Measurements from ENCODE around the gene TPM3.

DNA sequence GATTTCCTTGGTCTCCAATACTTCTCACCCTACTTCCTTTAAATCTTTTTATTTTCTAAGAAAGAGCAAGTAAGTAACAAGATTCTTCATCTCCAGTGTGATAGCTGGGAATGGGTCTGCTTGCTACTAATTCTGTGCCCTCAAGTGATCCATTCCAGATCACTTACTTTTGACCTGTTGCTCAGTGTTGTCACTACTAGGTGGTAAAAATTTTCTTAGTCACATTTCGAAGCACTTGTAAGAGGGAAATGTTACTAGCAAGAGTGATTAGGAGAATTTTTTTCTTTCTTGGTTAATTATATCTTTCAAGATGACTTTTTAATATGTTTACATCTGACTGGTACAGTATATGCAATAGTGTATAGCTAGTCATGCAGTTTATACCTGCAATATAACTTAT, 31.0 kb upstream of the TPM3 start:
- TF ChIP-seq E2F6 (IDR thresholded peaks at IDR 0.05) (no peak), TBP (IDR thresholded peaks at IDR 0.05; ENCODE audit: low read depth, low read length) (no peak), YY1 (IDR thresholded peaks at IDR 0.05; ENCODE audit: low read depth, low read length) (no peak), TAF1 (IDR thresholded peaks at IDR 0.05; ENCODE audit: low read depth, low read length) (no peak), POLR2AphosphoS5 (IDR thresholded peaks at IDR 0.05; ENCODE audit: low read depth, low read length) (no peak), EGR1 (IDR thresholded peaks at IDR 0.05; ENCODE audit: borderline replicate concordance, low read depth, low read length) (no peak), POLR2A (IDR thresholded peaks at IDR 0.05; ENCODE audit: control extremely low read depth in 1 of 2, low read depth in 2 of 2, low read length in 2 of 2) (no peak), GTF2F1 (IDR thresholded peaks at IDR 0.05; ENCODE audit: borderline replicate concordance, low read depth, low read length) (no peak)
- TF ChIP-seq, protein P1, sequence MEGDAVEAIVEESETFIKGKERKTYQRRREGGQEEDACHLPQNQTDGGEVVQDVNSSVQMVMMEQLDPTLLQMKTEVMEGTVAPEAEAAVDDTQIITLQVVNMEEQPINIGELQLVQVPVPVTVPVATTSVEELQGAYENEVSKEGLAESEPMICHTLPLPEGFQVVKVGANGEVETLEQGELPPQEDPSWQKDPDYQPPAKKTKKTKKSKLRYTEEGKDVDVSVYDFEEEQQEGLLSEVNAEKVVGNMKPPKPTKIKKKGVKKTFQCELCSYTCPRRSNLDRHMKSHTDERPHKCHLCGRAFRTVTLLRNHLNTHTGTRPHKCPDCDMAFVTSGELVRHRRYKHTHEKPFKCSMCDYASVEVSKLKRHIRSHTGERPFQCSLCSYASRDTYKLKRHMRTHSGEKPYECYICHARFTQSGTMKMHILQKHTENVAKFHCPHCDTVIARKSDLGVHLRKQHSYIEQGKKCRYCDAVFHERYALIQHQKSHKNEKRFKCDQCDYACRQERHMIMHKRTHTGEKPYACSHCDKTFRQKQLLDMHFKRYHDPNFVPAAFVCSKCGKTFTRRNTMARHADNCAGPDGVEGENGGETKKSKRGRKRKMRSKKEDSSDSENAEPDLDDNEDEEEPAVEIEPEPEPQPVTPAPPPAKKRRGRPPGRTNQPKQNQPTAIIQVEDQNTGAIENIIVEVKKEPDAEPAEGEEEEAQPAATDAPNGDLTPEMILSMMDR (IDR thresholded peaks at IDR 0.05; ENCODE audit: control extremely low read depth in 1 of 3, insufficient read depth in 1 of 3, low read depth in 1 of 3, low read length in 3 of 3), result no peak
